Spleen (tissue), 11 donors: ENCODE data around the gene SLC45A3. TPM values are rescaled to one million over a fixed set of nuclear protein-coding genes. Genes with fewer than 3 reads are reported as not detected.

ENCODE experiments used
- DNase-seq: peaks from one replicate; pipeline ENCODE4 v3.0.0-alpha.2; 2020
- H3K27ac ChIP-seq, 8 donors: fragments of 200-600 bp; sonication (generic) in 7 of 8; 1 replicate in 4 of 8; 2 replicates in 4 of 8; pipeline versions ENCODE4 v1.5.0 to v1.8.0; 2016 to 2021; ENCODE audit warnings: inconsistent platforms in 4 of 8, mild to moderate bottlenecking in 4 of 8, moderate library complexity in 1 of 8
- H3K27me3 ChIP-seq, 7 donors: fragments of 200-600 bp; sonication (generic) in 6 of 7; replicated peaks in 1 of 7; 1 replicate in 4 of 7; 2 replicates in 3 of 7; pipeline versions ENCODE4 v1.5.0 to v1.8.0; 2016 to 2021; ENCODE audit warnings: inconsistent platforms in 3 of 7, mild to moderate bottlenecking in 1 of 7
- H3K36me3 ChIP-seq, 6 donors: fragments of 200-600 bp; sonication (generic) in 5 of 6; 1 replicate in 4 of 6; 2 replicates in 2 of 6; pipeline versions ENCODE4 v1.5.0 to v1.8.0; 2016 to 2021; ENCODE audit warnings: inconsistent platforms in 2 of 6
- H3K4me1 ChIP-seq, 6 donors: fragments of 200-600 bp; sonication (generic) in 5 of 6; 1 replicate in 3 of 6; 2 replicates in 3 of 6; pipeline versions ENCODE4 v1.5.0 to v1.8.0; 2016 to 2021; ENCODE audit warnings: inconsistent platforms in 3 of 6
- H3K4me3 ChIP-seq, 8 donors: fragments of 200-600 bp; sonication (generic) in 7 of 8; 1 replicate in 4 of 8; 2 replicates in 4 of 8; pipeline versions ENCODE4 v1.5.0 to v1.8.0; 2016 to 2021; ENCODE audit warnings: inconsistent platforms in 4 of 8, mild to moderate bottlenecking in 4 of 8, moderate library complexity in 2 of 8
- H3K9me3 ChIP-seq, 8 donors: fragments of 200-600 bp; sonication (generic) in 7 of 8; 1 replicate in 4 of 8; 2 replicates in 4 of 8; pipeline versions ENCODE4 v1.5.0 to v1.8.0; 2016 to 2021; ENCODE audit warnings: inconsistent platforms in 4 of 8
- CTCF ChIP-seq, 11 experiments: fragments of 200-600 bp in 7 of 11; fragments of 450-650 bp in 4 of 11; sonication (generic) in 4 of 11; IDR thresholded peaks in 8 of 11; conservative IDR thresholded peaks in 3 of 11; 1 replicate in 7 of 11; 2 replicates in 4 of 11; pipeline versions ENCODE4 v1.4.0 to v1.8.0; 2016 to 2021; ENCODE audit warnings: antibody characterized with exemption in 11 of 11, inconsistent platforms in 4 of 11, mild to moderate bottlenecking in 1 of 11
- POLR2A ChIP-seq, 3 donors: fragments of 450-650 bp; IDR thresholded peaks; one replicate each; pipeline ENCODE4 v1.5.1; 2017; ENCODE audit warnings: antibody characterized with exemption in 3 of 3, mild to moderate bottlenecking in 1 of 3
- POLR2AphosphoS5 ChIP-seq, 3 donors: sonication (generic); formaldehyde crosslinking; IDR thresholded peaks; one replicate each; pipeline ENCODE4 v1.5.1; 2017; ENCODE audit warnings: antibody characterized with exemption in 3 of 3
- WGBS, 5 donors: extraction: QIAGEN DNeasy Blood & Tissue Kit in 3 of 5; methylation state at CpG; one replicate each; pipeline versions ENCODE4 v1.1.5 to v1.1.7; 2013 to 2018; 5-methylcytosine and 5-hydroxymethylcytosine counted together
- intact Hi-C: fragments of 100-400 bp; cut with DNase I; formaldehyde crosslinking; loops from one replicate; pipeline ENCODE4 v1.15.0; 2023; ENCODE audit warnings: low total_unique reads
- polyA plus RNA-seq, 3 donors: library from polyadenylated mRNA; stranded (reverse); fragments of 200-250 nt; gene quantifications; one replicate each; pipeline ENCODE4 v1.2.1, GENCODE V29; 2013
- total RNA-seq, 7 donors: library from RNA; depleted of rRNA in 3 of 7; stranded (reverse); fragments of >200 nt in 3 of 7; fragmentation: NEBNext Ultra II Directional in 4 of 7; extraction: Animal tissue kit (Norgen Biotek cat#: 25700) in 4 of 7; gene quantifications; one replicate each; pipeline versions ENCODE4 v1.1.0 to v1.2.1, GENCODE V29; 2016 to 2021
- donor health status: healthy with polysubstance abuse.
- donor health status: DM: no; HTN: no; CAD: no; lungs with moderate emphysema.
- donor health status: DM: no; HTN: no; CAD: no.
- donor health status: Bipolar disorder and iron deficiency.
- donor health status: healthy.
- donor health status: DM: no; HTN: no; CAD: no.
- donor health status: DM: yes; HTN: yes; CAD: no.

SLC45A3 gene
- total and polyA plus RNA-seq, 10 donors = 16.8 to 43.7 (median 31.5) TPM

GRCh38 chr1:205706601-205707502 lies 26.5 kb upstream of the SLC45A3 start:
- no peak for TF ChIP-seq CTCF (IDR thresholded peaks at IDR 0.05 in 8 of 11, conservative IDR thresholded peaks at IDR 0.05 in 3 of 11)
- intact Hi-C loops = no loop called here
- Histone ChIP-seq H3K4me3 (no peak overlapping the region), H3K4me1 (peaks cover 13 to 93% (median 44%) of the 10 kb centered on the region in 6 donors), H3K9me3 (no peaks in the 10 kb centered on the region), H3K36me3 (peaks cover 0 to 45% (median 0%) of the 10 kb centered on the region in 6 donors), H3K27me3 (no peaks in the 10 kb centered on the region), H3K27ac (peak overlapping the region in 6 of 8 donors; percentile 29 to 65 (median 50))
- no peak for DNase-seq
- 50 to 72% (median 62%) methylated on average over 6 of the region's 6 CpGs for WGBS, 5 donors

GRCh38 chr1:205704903-205705302 lies 24.6 kb upstream of the SLC45A3 start:
- H3K36me3 ChIP-seq = peaks cover 0 to 41% (median 0%) of the 10 kb centered on the region in 6 donors
- peak overlapping the region in 6 of 8 donors; percentile 15 to 65 (median 42) for H3K27ac ChIP-seq
- H3K4me3 ChIP-seq = no peak overlapping the region
- no peaks in the 10 kb centered on the region for H3K27me3 ChIP-seq
- WGBS, 5 donors = 15 to 43% (median 28%) methylated on average over 2 of the region's 2 CpGs
- no peak for TF ChIP-seq POLR2AphosphoS5 (IDR thresholded peaks at IDR 0.05)
- TF ChIP-seq POLR2A (IDR thresholded peaks at IDR 0.05) = no peak
- no peak for TF ChIP-seq CTCF (IDR thresholded peaks at IDR 0.05 in 8 of 11, conservative IDR thresholded peaks at IDR 0.05 in 3 of 11)
- no peak for DNase-seq
- intact Hi-C loops = no loop called here
- H3K9me3 ChIP-seq = no peaks in the 10 kb centered on the region
- peaks cover 19 to 87% (median 44%) of the 10 kb centered on the region in 6 donors for H3K4me1 ChIP-seq

GRCh38 chr1:205703072-205703471 lies 22.8 kb upstream of the SLC45A3 start:
- DNase-seq = no peak

More at GRCh38 chr1:205703072-205703471, 22.8 kb upstream of the SLC45A3 start:
- Histone ChIP-seq H3K27ac (peak overlapping the region in 1 of 8 donors; percentile 2), H3K4me1 (peaks cover 19 to 72% (median 41%) of the 10 kb centered on the region in 6 donors), H3K27me3 (no peaks in the 10 kb centered on the region), H3K4me3 (no peak overlapping the region), H3K9me3 (no peaks in the 10 kb centered on the region), H3K36me3 (peaks cover 0 to 27% (median 0%) of the 10 kb centered on the region in 6 donors)
- intact Hi-C loops = no loop called here
- 89 to 100% (median 94%) methylated on average over 1 of the region's 1 CpG for WGBS, 5 donors
- TF ChIP-seq POLR2AphosphoS5 (IDR thresholded peaks at IDR 0.05) = no peak
- no peak for TF ChIP-seq POLR2A (IDR thresholded peaks at IDR 0.05)
- no peak for TF ChIP-seq CTCF (IDR thresholded peaks at IDR 0.05 in 8 of 11, conservative IDR thresholded peaks at IDR 0.05 in 3 of 11)
